Stimulated activated CD8-positive, alpha-beta memory T cell treated with anti-CD3 and anti-CD28 coated beads, Interleukin-12 subunit alpha, Interleukin-12 subunit beta, amount 100 ng/mL, for 4 hours (primary cell): ENCODE measurements around the gene NLRP14.

Source experiments
- DNase-seq: peaks from one replicate; pipeline ENCODE4 v3.0.0-alpha.2; 2020; ENCODE audit warnings: low read depth

NLRP14 gene, protein sequence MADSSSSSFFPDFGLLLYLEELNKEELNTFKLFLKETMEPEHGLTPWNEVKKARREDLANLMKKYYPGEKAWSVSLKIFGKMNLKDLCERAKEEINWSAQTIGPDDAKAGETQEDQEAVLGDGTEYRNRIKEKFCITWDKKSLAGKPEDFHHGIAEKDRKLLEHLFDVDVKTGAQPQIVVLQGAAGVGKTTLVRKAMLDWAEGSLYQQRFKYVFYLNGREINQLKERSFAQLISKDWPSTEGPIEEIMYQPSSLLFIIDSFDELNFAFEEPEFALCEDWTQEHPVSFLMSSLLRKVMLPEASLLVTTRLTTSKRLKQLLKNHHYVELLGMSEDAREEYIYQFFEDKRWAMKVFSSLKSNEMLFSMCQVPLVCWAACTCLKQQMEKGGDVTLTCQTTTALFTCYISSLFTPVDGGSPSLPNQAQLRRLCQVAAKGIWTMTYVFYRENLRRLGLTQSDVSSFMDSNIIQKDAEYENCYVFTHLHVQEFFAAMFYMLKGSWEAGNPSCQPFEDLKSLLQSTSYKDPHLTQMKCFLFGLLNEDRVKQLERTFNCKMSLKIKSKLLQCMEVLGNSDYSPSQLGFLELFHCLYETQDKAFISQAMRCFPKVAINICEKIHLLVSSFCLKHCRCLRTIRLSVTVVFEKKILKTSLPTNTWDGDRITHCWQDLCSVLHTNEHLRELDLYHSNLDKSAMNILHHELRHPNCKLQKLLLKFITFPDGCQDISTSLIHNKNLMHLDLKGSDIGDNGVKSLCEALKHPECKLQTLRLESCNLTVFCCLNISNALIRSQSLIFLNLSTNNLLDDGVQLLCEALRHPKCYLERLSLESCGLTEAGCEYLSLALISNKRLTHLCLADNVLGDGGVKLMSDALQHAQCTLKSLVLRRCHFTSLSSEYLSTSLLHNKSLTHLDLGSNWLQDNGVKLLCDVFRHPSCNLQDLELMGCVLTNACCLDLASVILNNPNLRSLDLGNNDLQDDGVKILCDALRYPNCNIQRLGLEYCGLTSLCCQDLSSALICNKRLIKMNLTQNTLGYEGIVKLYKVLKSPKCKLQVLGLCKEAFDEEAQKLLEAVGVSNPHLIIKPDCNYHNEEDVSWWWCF

DNA sequence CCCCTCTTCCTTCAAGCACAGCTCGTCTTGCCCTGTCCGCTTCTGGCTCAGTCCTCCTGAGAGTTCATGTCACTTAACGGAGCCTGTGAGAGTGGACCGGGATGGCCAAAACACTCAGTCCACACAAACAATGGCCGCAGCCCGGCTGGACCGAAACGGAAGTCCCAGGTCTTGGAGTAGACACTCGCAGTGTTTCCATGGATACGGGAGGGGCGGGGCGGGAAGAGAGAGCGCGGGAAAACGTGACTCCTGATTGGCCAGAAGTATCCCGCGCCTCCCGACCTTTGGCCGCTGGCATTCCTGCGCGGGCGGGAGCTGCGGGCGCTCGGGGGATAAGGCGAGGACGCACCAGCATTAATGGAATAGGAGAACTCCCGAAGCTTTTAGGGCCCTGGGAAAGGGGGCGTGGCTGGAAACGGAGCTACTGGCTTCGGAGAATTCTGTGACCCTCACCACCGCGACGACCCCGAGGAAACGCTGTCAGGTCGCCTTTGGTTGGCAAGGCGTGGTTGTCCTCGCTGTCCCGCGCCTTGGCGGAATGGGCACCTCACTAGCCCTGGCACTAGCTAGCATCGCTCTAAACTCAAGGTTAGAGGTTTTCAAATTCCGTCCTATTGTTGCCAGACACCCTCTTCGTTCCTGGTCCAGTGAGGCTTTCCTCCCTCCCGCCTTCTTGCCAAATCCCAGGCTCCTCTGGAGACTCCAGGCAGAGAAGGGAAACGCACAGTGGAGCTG is at the start of gene NLRP14, which contains the start of gene ZNF214:
Gene NLRP14, plus strand, starts transcription at position 297 of the 735 bp plus-strand sequence. CDS start 18,108 bp downstream, outside the sequence.
Gene ZNF214, minus strand, starts transcription at position 164 of the 735 bp plus-strand sequence. CDS start 17,511 bp downstream, outside the sequence.
- DNase-seq, result no peak

DNA sequence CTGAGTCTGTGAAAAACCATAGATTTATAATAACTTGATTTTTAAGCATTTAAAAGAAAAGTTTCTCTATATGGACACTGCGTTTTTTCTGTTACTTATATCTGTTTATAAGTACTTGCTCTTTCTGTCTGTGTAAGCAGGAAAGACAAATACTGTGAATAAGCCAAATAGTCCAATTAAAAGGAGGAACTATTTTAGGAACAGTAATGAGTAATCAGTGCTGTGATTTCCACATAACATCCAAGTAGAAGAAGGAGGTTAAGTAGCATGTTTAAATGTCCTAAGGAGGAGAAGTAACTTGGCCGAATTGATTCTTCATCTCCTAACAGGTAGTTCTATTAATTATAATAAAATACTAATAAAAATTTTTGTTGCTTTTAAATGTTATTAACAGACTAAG is 40.9 kb upstream of the NLRP14 start:
- DNase-seq, result no peak

DNA sequence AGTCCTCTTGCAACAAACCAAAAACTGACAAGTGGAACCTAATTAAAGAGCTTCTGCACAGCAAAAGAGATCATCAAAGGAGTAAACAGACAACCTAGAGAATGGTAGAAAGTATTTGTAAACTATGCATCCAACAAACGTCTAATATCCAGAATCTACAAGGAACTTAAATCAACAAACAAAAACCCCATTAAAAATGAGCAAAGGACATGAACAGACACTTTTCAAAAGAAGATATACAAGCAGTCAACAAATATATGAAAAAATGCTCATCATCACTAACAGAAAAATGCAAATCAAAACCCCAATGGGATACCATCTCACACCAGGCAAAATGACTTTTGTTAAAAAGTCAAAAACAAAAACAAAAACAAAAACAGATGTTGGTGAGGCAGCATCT is 33.8 kb upstream of the NLRP14 start:
- no peak for DNase-seq

DNA sequence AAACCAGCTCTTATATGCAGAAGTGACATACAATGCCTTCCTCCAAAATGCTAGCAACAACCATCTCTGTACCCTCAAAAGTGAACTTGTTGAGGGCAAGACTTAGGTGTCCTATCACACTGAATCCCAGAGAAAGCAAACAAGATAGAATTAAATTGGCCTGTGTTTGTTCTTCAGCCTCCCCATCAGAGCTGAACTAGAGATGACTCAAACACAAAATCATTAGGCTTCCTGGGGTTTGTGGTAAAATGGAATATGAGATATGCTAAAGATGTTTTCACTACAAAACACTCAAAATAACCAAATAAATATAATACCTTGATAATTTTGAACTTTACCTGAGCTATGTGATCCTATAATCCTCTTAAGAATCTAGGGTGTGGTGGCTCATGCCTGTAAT is 31.8 kb upstream of the NLRP14 start:
- no peak for DNase-seq

DNA sequence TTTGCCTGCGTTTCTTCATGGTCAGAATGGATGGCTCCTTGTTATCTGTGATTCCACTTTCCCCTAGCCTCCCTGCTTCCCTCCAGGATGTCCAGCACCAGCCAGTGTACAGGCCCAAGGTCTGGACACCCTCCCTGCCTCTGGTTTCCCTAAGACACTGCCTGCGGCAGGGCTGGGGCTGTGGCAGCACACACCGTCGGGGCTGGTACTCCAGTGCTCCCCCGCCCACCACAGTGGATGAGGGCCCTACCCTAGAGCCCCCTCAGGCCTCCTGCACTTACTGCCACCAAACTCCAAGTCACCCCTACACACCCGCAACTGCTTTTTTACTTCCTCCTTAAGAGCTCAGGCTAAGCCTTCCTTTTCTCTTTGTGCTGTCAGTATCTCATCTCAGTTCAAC is 29.1 kb upstream of the NLRP14 start:
- no peak for DNase-seq

DNA sequence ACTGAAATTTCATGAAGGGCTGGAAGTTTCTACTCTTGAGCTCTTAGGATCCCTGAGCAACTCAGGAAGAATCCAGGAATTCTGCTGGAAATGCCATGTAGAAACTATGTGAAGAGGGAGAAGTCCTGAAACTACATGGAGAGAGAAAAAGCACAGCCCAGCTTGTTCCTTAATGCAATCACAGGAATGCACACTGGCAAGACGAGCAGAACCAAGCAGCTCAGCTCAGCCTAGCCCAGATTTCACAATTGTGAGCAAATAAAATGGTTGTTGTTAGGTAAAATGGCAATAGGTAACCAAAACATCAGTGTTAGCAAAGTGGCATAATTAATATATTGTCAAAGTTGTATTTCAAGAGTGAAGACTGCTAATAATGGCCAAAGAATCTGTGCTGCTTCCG is 28.3 kb upstream of the NLRP14 start:
- no peak for DNase-seq

DNA sequence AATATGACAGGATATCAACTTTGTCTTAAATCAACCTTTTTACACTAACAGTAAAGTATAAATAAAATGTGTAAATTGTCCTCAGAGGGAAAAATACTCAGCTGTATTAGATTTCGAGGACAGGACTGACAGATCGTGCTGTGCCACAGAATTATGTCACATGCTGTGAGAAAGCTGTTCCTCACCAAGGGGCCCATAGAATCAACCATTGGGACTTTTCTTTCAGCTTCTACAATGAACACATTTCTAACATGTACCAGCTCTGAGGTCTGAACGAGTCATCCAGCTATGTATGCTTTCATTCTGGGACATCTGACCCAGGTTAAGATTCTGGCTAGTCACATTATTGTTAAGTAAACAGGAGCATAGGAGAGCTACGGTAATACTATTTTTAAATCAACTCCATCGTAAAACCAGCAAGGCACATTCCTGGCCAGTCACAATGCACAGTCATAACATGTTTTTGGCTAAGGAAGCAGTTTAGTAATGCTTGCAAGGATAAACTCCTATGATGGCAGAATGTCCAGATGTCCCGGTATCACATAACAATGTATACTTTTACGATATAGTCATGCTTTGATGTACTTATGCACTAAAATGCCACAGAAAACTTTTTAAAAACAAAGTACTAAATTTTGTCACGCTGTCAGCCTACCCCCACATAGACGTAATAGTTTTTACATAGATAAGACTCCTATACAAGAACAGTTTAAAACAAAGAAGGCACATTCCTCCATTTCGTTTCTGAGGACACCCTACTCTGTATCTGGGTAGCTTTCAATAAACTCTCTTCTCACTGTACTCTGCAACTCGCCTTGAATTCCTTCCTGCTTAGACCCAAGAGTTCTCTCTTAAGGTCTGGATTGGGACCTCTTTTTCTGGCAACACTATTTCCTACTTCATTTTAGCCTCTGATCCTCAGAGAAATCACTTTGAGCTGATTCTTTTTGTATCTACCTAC is 27.5 kb upstream of the NLRP14 start:
- DNase-seq, result no peak

DNA sequence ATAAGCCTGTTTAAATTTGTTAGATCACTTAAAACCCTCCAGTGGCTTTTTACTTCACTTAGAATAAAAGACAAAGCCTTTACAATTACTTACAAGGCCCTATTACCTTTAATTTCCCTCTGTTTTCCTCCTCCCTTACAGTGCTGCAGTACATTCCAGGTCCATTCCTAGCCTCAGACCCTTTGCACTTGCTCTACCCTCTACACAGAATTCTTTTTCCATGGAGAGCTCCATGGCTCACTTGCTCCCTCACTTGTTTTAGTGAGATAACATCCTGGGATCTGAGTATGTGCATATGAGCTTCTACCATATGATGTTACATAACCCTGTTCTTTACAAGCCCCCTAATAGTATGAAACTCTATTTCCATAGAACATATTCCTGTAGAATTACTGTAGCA is 24.6 kb upstream of the NLRP14 start:
- no peak for DNase-seq

DNA sequence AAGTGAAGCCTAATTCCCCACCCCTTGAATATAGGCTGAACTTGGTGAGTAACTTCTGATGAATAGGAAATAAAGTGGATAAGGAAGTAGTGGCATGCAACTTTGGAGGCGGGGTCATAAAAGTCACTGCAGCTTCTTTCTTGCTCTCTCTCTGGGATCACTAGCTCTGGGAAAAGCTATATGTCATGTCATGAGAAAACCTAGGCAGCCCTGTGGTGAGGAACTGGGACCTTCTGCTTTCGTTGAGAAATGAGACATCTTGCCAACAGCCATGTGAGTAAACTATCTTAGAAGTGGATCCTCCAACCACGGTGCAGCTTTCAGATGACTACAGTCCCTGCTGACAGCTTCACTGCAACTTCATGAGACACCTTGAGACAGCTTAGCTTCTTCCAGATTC is 15.8 kb upstream of the NLRP14 start:
- DNase-seq, result no peak

DNA sequence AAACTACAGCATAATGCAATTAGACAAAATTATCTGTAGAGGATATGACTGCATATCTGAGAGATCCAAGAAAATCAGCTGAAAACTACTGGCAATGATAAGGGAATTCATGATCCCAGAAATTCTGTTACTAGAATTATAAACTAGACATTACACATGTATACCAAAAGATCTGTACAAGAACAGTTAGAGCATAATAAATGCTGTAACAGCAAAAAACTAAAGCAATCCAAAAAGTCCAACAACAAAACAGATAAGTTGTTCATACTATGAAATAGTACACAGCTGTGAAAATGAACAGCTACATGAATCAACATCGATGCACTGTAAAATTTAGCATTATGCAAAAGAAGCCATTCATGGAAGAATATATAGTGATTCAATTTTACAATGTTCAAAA is 6.2 kb upstream of the NLRP14 start:
- no peak for DNase-seq

DNA sequence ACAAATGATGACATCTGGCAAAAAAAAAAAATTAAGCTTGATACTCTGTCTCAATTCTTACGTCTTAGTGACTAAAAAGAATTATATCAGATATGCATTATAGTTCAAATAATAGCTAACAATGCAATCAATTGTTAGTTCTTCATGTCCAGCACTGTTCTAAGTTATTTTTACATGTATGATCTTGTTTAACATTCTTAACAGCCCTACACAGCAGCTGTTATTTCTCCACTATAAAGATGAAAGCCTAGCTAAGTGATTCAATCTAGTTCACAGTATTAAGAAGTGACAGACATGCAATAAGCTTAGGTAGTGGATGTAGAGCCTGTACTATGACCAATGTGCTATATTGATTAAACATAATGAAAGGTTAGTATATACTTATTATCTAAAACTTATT is 4.3 kb upstream of the NLRP14 start:
- DNase-seq, result no peak

DNA sequence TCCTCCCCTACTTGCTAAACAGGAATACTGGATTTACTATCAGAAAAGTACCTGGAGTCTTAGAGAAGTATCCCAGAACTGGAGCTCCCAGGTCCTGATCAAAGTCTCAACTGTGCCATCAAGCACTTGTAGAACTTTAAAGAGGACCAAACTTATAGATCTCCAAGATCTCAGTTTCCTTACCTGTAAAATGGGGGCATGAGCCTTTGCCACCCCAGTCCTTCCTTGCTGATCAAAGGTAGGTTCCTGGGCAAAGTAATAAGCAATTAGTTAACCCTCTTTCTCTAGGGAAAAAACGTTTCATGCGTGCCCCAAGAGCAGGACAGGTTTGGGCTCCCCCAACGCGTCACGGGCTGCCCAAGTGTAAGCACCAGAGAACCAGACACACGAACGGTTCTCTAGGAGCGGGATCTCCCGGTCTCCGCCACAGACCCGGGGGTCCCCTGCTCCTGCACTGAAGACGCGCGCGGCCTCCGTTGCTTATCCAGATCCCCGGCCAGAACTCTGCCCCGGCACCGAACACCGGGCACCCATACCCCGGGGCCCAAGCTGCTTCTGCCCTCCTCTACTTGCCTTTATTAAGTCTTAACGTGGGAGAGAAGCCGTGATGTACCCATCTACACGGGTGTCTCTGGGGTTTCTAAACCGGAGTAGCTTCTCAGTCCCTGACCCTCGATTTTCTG is 638 bp upstream of the NLRP14 start:
- DNase-seq, result no peak

DNA sequence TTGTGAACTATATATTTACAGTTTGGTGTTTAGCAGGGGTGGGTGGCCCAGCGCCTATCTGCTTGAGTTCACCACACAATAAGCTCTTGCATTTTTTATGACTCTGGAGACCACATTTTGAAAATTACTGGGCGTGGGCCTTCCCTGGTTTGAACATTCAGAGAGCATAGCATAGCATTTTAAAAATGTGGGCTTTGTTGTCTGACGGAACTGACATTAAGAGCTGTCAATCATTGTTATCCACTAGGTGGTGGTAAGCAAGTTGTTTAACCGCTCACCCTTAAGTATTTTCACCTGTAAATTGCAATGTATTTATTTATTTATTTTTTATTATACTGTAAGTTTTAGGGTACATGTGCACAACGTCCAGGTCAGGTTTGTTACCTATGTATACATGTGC is 1.0 kb downstream of the NLRP14 start:
- no peak for DNase-seq

DNA sequence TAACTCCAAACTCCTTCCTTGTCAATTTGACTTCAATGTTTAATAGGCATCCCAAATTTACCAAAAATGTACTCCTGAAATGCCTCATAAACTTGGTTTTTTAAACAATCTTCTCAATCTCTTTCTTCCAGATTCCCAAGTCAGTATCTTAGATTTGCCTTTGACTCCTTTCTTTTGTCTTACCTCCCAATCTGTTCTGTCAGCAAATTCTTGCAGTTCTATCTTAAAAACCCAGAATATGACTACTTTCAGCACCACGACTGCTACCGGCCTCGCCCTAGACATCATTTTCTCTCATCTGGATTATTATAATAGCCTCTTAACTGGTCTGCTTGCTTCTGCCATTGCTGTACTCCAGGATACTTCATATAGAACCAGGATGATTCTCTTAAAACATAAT is 7.9 kb downstream of the NLRP14 start:
- DNase-seq, result no peak

DNA sequence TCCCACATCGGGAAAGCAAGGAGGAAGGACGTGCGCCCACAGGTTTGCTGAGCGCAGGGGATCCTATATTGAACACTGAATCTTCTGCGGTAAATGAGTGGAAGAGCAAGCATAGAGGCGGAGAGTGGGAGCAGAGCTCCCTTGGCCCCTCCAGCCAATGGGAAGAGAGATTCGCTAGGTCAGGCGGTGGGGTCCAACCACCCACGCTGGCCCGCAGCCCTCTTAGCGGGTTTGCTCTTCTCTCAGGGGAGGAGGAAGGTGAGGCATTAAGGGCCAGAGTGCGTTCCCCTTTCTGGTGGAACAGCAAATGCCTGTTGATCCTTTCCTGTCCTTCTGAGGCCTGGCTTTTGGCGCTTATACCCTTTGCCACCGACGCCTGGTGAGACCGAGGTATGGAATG is 10.6 kb downstream of the NLRP14 start:
- DNase-seq, result no peak

DNA sequence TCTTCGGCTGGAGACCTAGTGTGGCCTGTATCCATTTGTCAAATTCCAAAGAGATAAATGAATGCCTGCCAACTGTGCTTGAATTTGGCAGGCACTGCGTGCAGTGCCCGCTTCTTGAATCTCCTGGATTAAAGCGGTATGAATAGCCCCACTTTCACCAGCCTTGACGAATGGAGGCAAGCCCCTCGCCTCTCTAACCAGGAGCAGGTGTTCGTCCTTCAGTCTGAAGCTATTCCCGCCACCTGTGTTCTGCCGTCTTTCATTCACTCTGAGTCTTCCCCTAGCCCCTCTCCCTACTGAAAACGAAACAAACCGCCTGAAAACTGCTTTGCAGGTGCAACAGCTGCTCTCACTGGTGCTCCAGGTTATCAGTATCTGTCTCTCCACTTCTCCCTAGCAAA is 11.2 kb downstream of the NLRP14 start:
- DNase-seq, result no peak

DNA sequence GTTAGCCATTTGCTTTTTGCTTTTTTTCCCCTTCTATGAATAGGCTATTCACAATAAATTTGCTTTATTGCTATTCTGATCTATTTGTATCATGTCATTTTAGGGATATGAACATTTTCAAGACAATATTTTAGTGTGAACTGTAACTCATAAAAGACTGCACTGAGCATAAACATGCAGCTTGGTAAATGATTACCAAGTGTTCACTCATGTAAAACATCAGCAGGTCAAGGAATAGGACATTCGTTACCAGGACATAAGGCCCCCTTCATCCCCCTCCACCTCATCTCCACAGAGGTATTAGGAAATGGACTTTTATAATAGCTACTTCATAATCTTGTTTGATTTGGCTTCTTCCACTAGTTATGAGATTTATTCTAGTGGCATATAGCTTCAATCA is 12.4 kb downstream of the NLRP14 start:
- no peak for DNase-seq

DNA sequence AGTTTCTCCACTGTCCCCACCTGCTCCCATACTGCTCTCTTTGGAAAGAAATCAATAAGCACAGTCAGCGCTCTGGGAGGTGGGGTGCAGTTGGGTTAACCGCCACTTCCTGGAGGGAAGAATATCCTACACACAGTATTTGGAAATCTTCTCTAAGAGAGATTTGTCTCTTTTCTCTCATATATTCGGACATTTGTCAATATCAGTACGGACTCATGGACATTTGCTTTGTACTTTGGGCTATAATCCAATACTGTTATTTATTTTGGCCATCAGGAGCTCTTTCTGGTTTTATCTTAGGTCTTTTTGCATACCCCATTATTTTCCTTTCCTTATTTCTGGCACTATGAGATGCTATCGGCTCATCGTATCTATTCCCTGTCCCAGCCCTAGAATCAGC is 13.7 kb downstream of the NLRP14 start:
- DNase-seq, result no peak

DNA sequence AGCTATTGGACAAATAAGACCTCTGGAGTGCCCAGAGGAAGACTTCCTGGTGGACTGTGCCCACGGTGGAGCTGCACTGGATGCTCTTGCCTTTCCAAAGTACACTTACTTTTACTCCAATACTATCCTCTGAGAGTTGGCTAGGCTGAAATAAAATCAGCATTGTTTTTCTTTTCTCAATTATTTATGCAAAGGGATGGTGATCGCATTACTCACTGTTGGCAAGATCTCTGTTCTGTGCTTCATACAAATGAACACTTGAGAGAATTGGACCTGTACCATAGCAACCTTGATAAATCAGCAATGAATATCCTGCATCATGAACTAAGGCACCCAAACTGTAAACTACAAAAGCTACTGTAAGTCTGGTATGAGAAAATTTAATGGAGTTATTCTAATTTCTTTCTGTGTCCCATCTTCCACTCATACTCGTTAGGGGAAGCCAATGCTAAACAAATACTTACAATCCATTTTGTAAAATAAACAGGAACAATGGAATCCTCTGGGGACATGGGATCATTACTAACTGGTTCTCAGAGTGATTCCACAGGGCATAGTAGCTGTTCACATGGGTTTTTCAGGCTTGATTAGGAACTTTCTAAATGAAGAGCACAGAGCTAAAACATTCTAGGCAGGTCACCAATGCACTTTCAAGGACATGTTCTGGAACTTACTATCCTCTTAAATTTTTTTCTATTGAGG is 26.3 kb downstream of the NLRP14 start:
- no peak for DNase-seq

DNA sequence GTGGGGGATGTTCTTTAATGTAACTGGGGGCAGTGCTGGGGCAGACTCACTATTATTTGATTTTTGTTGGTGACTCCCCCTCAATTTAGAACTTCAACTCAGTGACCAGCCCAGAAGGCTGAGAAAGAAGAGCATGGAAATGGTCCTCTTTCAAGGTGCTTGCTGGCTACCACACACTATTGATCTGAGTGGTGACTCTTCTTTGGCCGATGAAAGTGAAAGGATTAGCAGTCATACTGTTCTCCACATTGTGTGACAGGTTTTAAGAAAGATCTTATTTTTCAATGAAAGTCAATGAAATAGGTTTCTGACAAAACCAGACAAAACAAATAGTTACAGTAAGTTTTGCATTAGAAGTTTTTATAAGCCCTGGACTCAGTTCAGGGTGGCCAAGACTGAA is 29.9 kb downstream of the NLRP14 start:
- DNase-seq, result no peak
